Activated CD4-positive, alpha-beta T cell treated with anti-CD3 and anti-CD28 coated beads, Interleukin-2, amount 10 ng/mL, durations not matched to agents 24 days and 14 days (primary cell): Measurements from ENCODE around the gene PSG6. TPM values are rescaled to one million over a fixed set of nuclear protein-coding genes. Genes with fewer than 3 reads are reported as not detected.
"Not testable (repeated sequence)": the region's sequence is repeated elsewhere in the genome, so short reads cannot be mapped to it uniquely, and the experiment has no call there.

Experiments
- DNase-seq: peaks from one replicate; pipeline ENCODE4 v3.0.0; 2022
- H3K27ac Mint-ChIP-seq: one replicate; pipeline ENCODE4 v1.8.0; 2022; ENCODE audit warnings: mild to moderate bottlenecking, mixed read lengths
- H3K27me3 Mint-ChIP-seq: one replicate; pipeline ENCODE4 v1.8.0; 2022; ENCODE audit warnings: mixed read lengths
- H3K36me3 Mint-ChIP-seq: one replicate; pipeline ENCODE4 v1.8.0; 2022; ENCODE audit warnings: low read depth, mild to moderate bottlenecking, mixed read lengths
- H3K4me1 Mint-ChIP-seq: one replicate; pipeline ENCODE4 v1.8.0; 2021; ENCODE audit warnings: mixed read lengths
- H3K4me3 Mint-ChIP-seq: one replicate; pipeline ENCODE4 v1.8.0; 2022; ENCODE audit warnings: mild to moderate bottlenecking, moderate library complexity, mixed read lengths
- H3K9me3 Mint-ChIP-seq: one replicate; pipeline ENCODE4 v1.8.0; 2021; ENCODE audit warnings: mixed read lengths
- intact Hi-C: fragments of 100-400 bp; cut with micrococcal nuclease; formaldehyde crosslinking; loops from one replicate; pipeline ENCODE4 v1.15.1; 2023
- total RNA-seq: library from RNA; stranded (reverse); gene quantifications from 2 replicates; pipeline ENCODE4 v1.2.3, GENCODE V29; 2022

The PSG6 gene
- total RNA-seq, 1 donor from 2014 or later = not detected

DNA sequence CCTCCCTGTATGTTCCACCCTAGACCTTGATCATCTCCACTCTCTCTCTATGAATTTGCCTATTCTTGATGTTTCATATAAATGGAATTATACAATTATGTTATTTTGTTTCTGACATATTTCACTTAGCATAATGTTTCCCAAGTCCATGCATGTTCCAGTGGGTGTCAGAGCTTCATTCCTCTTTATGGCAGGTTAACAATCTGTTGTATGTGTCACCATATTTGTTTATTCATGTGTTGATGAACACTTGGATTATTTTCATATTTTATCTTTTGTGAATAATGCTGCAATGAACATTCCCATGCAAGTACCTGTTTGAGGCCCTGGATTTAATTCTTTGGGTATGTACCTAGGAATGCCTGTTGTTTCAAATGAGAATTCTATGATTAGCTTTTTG is 3.3 kb upstream of the PSG6 start:
- H3K36me3 Mint-ChIP-seq, H3K4me1 Mint-ChIP-seq, H3K9me3 Mint-ChIP-seq, H3K4me3 Mint-ChIP-seq, H3K27me3 Mint-ChIP-seq, H3K27ac Mint-ChIP-seq, intact Hi-C loops, DNase-seq: not testable (repeated sequence)

DNA sequence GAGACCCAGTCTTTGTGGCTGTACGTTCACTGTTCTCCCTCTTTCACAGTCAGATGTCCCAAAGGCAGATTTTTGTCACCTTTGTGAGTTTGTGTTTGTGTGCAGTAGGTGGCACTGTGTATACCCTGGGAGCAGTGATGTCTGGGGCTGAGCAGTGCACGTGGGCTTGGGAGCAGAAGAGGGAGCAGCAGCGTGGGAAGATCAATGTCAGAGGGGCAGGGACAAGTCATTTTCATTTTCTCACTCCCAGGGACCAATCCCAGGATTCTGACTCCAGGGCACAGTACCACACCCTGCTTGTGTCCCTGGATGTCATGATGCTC is 2.0 kb upstream of the PSG6 start:
- intact Hi-C loops = no loop called here
- Mint-ChIP-seq H3K27me3 (no peaks in the 10 kb centered on the region), H3K27ac (no peak overlapping the region), H3K4me3 (no peak overlapping the region), H3K9me3 (no peaks in the 10 kb centered on the region), H3K36me3 (no peaks in the 10 kb centered on the region), H3K4me1 (no peaks in the 10 kb centered on the region)
- DNase-seq = no peak

DNA sequence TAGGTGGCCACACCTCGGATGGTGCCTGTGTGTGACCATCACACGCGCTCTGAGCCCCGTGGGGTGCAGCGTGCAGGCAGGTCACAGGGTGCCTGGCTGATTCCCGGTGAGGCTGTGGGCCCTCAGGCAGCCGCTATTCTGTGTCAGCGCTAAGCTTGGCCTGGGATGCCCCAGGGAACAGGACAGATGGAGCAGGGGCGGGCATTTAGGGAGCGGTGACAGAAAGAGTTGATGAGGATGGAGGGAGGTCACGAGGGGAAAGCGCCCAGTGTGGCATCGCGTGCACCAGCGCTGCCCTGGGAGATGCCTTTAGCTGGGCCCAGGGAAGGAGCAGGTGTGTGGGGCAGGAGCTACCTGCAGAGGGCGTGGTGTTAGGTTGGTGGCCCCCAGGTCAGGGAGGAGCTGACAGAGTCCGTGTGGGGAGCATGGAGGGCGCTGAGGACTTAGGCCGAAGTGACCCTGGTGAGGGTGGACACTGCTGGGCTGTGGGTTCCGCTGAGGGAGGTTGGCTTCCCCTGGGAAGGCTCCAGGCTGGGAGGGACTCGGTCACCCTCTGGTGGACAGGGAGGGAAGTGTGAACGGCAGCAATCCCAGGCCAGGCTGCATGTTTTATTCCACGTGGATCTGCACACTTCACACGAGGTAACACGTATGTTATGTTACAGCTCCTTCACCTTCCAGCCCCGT is 1.5 kb upstream of the PSG6 start:
- H3K27me3 Mint-ChIP-seq, H3K36me3 Mint-ChIP-seq, intact Hi-C loops, H3K9me3 Mint-ChIP-seq, H3K4me1 Mint-ChIP-seq, H3K4me3 Mint-ChIP-seq, DNase-seq, H3K27ac Mint-ChIP-seq: not testable (repeated sequence)

DNA sequence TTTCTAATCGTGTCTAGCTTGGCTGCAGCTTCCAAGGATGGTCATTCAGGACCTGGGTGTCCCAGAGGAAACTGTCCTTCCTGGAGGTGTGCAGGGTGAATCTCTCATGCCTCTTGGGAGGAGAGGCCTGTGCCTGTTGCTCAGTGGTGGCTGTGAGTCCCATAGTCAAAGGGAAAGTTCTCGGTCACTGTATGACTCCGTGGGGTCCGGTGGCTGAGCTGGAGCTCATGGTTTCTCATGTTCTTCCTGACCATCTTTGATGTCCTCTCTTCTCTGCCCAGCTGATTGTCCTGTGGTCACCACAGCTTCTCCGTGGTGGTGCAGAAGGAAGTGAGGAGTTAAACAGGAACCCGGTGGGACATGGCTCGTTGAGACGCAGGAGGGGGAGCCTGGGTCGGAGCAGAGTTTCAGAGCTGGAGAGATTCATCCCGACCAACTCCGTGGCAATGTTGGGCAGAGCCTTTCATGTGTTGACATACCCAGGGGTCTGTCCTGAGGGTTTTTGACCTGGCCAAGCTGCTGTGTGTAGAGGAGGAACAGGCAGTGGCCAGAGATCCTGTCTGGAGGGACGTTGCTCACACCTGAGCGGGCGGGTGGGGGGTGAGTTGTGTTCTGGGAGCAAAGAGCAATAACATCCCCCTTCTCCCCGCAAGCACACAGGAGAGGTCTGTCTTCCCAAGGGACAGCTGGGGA is 829 bp upstream of the PSG6 start:
- H3K9me3 Mint-ChIP-seq, H3K4me3 Mint-ChIP-seq, intact Hi-C loops, H3K27ac Mint-ChIP-seq, H3K27me3 Mint-ChIP-seq, H3K36me3 Mint-ChIP-seq, DNase-seq, H3K4me1 Mint-ChIP-seq: not testable (repeated sequence)

DNA sequence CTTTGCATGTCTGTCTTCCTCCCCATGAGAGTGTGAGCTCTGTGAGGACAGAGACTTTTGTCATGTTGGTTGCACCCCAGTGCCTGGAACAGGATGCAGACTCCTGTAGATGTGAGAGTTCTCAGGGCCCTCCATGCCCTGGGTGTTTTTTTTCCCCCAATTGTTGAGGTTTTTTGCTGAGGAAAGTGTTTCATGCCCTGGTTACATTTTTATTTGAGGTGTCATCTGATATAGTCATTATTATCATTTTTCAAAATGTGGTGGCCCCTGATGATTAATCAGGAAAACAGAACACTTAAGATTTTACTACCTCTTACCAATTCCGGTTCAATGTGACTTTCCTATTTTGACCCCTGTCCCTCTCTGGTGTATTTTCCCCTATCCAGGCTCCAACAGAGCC is 763 bp downstream of the PSG6 start:
- DNase-seq, H3K4me1 Mint-ChIP-seq, H3K4me3 Mint-ChIP-seq, H3K36me3 Mint-ChIP-seq, H3K27me3 Mint-ChIP-seq, intact Hi-C loops, H3K27ac Mint-ChIP-seq, H3K9me3 Mint-ChIP-seq: not testable (repeated sequence)

DNA sequence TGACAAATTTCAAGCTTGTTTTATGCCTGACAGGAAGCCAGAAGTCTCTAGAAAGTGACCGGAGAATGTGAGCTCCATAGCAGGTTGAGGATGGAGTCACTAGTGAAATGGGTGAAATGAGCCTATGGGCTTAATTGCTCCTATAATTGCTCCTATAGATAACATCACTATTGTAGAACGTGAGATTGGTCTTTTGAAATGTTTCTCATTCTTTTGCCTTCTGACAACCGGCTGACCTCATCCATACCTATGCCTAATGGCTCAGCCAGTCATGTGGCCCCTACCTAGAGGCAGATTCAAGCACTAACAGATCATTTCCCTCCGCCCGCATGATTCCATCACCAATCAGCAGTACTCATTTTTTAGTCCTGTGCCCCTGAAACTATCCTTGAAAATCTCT is 4.2 kb downstream of the PSG6 start:
- DNase-seq, H3K4me1 Mint-ChIP-seq, H3K27me3 Mint-ChIP-seq, intact Hi-C loops, H3K4me3 Mint-ChIP-seq, H3K9me3 Mint-ChIP-seq, H3K27ac Mint-ChIP-seq, H3K36me3 Mint-ChIP-seq: not testable (repeated sequence)

DNA sequence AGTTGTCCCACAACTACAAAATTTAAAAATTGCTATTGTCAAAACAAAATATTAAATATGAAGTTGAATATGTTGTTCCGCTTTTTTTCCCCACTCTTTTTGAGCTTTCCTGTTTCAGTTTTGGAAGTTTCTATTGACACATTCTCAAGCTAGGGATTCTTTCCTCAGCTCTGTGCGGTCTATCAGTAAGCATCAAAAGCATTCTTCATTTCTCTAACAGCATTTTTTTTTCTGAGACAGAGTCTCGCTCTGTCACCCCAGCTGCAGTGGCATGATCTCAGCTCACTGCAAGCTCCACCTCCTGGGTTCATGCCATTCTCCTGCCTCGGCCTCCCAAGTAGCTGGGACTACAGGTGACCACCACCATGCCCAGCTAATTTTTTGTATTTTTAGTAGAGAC is 4.8 kb downstream of the PSG6 start:
- H3K4me3 Mint-ChIP-seq, H3K27me3 Mint-ChIP-seq: not testable (repeated sequence)

DNA sequence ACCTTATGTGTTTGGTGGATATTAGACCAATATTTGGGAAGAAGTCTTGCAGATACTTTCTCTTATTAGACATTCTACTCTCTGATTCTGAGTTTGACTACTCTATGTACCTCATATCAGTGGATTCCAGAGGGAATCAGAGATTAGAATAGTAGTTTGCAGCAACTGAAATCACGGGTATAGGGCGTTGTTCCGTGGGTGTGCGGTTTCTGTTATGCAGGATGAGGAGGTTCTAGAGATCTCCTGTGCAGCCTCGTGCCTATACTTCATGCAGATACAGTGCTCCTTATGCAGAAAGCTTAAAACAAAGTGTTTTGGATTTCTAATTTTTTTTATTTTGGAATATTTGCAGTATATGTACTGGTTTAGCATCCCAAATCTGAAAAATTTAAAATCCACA is 6.0 kb downstream of the PSG6 start:
- intact Hi-C loops, DNase-seq, H3K4me1 Mint-ChIP-seq, H3K27ac Mint-ChIP-seq, H3K27me3 Mint-ChIP-seq, H3K4me3 Mint-ChIP-seq, H3K36me3 Mint-ChIP-seq, H3K9me3 Mint-ChIP-seq: not testable (repeated sequence)

More for the DNA sequence above, 4.8 kb downstream of the PSG6 start:
- H3K9me3 Mint-ChIP-seq, H3K36me3 Mint-ChIP-seq, H3K4me1 Mint-ChIP-seq, DNase-seq, H3K27ac Mint-ChIP-seq, intact Hi-C loops: not testable (repeated sequence)

DNA sequence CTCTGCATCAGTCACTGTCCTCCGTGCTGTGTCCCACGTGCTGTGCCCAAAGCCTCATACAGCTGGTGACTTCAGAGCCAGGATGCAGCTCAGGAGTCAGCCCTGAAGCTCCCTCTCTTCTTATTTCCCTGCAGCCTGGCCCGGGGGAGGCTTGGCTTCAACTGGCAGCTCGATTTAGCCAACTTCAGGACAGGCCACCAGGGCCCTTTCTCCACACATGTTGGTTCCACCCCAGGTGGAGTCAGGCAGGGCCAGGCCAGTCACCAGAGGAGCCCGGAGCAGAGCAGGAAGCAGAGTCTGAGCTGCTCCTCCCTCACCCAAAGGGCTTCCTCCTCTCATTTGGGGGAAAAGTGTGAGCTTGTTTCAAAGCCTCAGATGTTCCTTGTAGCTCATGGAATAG is 11.5 kb downstream of the PSG6 start:
- DNase-seq, H3K4me3 Mint-ChIP-seq, H3K4me1 Mint-ChIP-seq, H3K27me3 Mint-ChIP-seq, H3K36me3 Mint-ChIP-seq, intact Hi-C loops, H3K27ac Mint-ChIP-seq, H3K9me3 Mint-ChIP-seq: not testable (repeated sequence)

DNA sequence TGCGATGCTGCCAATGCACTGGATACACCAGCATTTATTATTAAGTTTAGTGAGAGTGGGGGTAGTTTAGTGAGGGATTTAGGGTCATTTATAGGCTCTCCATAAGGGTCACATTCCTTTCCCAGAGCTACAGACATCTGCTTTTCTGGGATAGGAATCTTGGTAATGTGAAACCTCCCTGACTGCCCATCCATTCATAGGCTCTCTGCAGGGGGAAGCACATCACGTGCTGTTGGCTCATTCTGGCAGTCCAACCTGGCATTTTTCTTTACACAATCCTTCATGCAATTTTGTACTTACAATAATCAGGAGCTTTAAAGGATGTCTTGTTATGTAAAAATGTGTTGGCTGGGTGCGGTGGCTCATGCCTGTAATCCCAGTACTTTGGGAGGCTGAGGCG is 17.1 kb downstream of the PSG6 start:
- H3K9me3 Mint-ChIP-seq, H3K4me3 Mint-ChIP-seq, intact Hi-C loops, H3K4me1 Mint-ChIP-seq, H3K36me3 Mint-ChIP-seq, H3K27ac Mint-ChIP-seq, H3K27me3 Mint-ChIP-seq, DNase-seq: not testable (repeated sequence)

DNA sequence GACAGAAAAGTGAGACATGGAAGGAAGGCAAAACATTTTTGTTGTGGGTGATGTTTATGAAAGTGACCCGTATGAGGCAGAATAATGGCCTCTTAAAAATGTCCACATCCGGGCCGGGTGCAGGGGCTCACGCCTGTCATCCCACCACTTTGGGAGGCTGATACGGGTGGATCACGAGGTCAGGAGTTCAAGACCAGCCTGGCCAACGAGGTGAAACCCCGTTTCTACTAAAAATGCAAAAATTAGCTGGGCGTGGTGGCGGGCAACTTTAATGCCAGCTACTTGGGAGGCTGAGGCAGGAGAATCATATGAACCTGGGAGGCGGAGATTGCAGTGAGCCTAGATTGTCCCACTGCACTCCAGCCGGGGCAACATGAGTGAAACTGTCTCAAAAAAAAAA is 18.0 kb downstream of the PSG6 start:
- H3K36me3 Mint-ChIP-seq, intact Hi-C loops, H3K4me3 Mint-ChIP-seq, H3K9me3 Mint-ChIP-seq, H3K27me3 Mint-ChIP-seq, H3K27ac Mint-ChIP-seq, H3K4me1 Mint-ChIP-seq, DNase-seq: not testable (repeated sequence)

DNA sequence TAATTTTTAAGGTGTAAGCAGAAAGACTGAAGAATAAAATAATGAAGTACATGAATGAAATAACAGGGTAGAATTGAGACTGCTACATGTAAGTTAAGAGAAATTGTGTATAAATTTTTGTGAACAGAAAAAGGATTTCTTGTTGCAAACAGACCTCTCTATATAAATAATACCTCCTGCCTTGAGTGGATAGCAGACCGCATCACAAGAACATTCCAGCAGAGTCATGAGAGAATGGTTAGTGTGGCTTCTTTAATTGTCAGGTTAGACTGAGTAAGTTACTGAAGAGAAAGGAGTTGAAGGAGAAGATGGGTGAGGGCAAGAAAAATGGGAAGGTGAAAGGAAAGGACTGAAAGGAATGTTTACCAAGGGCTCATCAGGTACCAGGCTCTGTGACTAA is 18.6 kb downstream of the PSG6 start:
- H3K36me3 Mint-ChIP-seq, H3K27ac Mint-ChIP-seq, DNase-seq, intact Hi-C loops, H3K9me3 Mint-ChIP-seq, H3K27me3 Mint-ChIP-seq, H3K4me3 Mint-ChIP-seq, H3K4me1 Mint-ChIP-seq: not testable (repeated sequence)

DNA sequence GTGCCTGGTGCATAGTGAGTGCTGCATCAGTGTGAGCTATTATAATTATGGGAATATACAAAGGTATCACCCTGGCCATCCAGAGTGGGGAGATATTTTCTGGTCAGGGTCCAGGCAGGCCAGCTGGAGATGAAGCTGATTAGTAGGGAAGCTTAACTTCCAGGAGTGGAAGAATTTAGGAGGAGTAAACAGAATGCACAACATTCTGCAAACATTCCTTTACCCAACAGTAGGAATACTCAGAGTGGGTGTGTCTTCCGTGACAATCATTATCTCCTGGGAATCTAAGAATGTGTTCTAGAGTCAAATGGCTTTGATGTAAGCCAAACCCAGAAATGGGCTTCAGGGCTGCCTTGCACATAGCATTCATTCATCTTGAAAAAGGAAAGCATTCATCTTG is 19.0 kb downstream of the PSG6 start:
- H3K4me3 Mint-ChIP-seq, H3K27me3 Mint-ChIP-seq, H3K9me3 Mint-ChIP-seq, H3K4me1 Mint-ChIP-seq, intact Hi-C loops, DNase-seq, H3K36me3 Mint-ChIP-seq, H3K27ac Mint-ChIP-seq: not testable (repeated sequence)

DNA sequence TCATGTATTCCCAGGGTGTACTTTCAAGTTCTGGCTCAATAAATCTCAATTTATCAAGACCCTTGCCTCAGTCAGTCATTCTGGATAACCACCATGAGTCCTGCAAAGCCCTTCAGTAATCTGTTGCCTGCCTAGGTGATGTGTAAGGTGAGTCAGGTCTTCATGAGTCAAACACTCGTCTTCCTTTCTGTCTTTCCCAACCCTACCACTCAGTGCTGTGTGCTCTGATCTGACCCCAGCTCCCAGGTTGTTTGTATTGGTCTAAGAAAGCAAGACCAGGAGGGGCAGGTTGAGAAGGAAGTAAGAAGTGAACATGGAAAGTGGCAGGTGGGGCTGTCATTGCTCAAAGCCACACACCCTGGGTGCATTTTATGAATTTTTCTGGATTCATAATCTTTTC is 20.0 kb downstream of the PSG6 start:
- H3K4me3 Mint-ChIP-seq, H3K27ac Mint-ChIP-seq, H3K4me1 Mint-ChIP-seq, H3K9me3 Mint-ChIP-seq, H3K36me3 Mint-ChIP-seq, intact Hi-C loops, H3K27me3 Mint-ChIP-seq, DNase-seq: not testable (repeated sequence)

DNA sequence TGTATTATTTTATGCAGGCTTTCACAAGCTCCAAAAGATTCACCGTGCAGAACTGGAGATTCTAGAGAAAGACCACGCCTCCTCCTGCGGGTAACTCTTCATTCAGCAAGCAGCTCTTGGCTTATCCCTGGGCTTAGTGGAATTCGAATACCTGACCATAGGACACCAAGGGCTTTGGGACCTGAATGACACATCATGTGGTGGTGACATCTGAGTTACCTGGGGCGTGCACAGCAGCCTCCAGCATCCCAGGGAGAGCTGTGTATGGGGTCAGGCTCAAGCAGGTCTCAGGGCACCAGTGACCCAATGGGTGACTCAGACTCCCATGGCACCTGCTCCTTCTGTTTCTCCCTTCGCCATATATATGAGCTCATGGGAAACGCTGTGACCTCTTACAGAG is 27.2 kb downstream of the PSG6 start:
- H3K36me3 Mint-ChIP-seq, H3K4me3 Mint-ChIP-seq, H3K4me1 Mint-ChIP-seq, H3K27me3 Mint-ChIP-seq, intact Hi-C loops, DNase-seq, H3K9me3 Mint-ChIP-seq, H3K27ac Mint-ChIP-seq: not testable (repeated sequence)
